Hepatocyte (in vitro differentiated cells): ENCODE measurements around the gene LMCD1. TPM values are rescaled to one million over a fixed set of nuclear protein-coding genes. Genes with fewer than 3 reads are reported as not detected.

Experiments used
- DNase-seq: peaks from one replicate; pipeline ENCODE4 v3.0.0-alpha.2; 2016; ENCODE audit warnings: low spot score
- H2AFZ ChIP-seq: fragments of 200-600 bp; sonication (generic); 2 replicates; pipeline ENCODE4 v1.6.0; 2016; ENCODE audit warnings: antibody characterized with exemption, mild to moderate bottlenecking
- H3K27ac ChIP-seq: fragments of 200-600 bp; sonication (generic); 2 replicates; pipeline ENCODE4 v1.5.1; 2016; ENCODE audit warnings: mild to moderate bottlenecking
- H3K27me3 ChIP-seq: fragments of 200-600 bp; sonication (generic); 2 replicates; pipeline ENCODE4 v1.6.1; 2016
- H3K36me3 ChIP-seq: fragments of 200-600 bp; sonication (generic); replicated peaks from 2 replicates; pipeline ENCODE4 v1.5.1; 2016; ENCODE audit warnings: low read depth; ENCODE audit not compliant: insufficient read depth
- H3K4me1 ChIP-seq: fragments of 200-600 bp; sonication (generic); 2 replicates; pipeline ENCODE4 v1.5.1; 2016; ENCODE audit warnings: mild to moderate bottlenecking, moderate library complexity; ENCODE audit not compliant: insufficient read depth
- H3K4me2 ChIP-seq: fragments of 200-600 bp; sonication (generic); 2 replicates; pipeline ENCODE4 v1.6.0; 2016
- H3K4me3 ChIP-seq: fragments of 200-600 bp; sonication (generic); 2 replicates; pipeline ENCODE4 v1.5.1; 2016; ENCODE audit warnings: mild to moderate bottlenecking
- H3K79me2 ChIP-seq: fragments of 200-600 bp; sonication (generic); 2 replicates; pipeline ENCODE4 v1.6.0; 2017; ENCODE audit warnings: mild to moderate bottlenecking
- H3K9me2 ChIP-seq: fragments of 200-600 bp; sonication (generic); replicated peaks from 2 replicates; pipeline ENCODE4 v1.6.0; 2017; ENCODE audit warnings: mild to moderate bottlenecking; ENCODE audit not compliant: insufficient read depth
- H3K9me3 ChIP-seq: fragments of 200-600 bp; sonication (generic); 2 replicates; pipeline ENCODE4 v1.5.1; 2016; ENCODE audit warnings: low read depth, mild to moderate bottlenecking
- H4K20me1 ChIP-seq: fragments of 200-600 bp; sonication (generic); 2 replicates; pipeline ENCODE4 v1.6.0; 2016; ENCODE audit warnings: mild to moderate bottlenecking; ENCODE audit not compliant: insufficient read depth, poor library complexity, severe bottlenecking
- CTCF ChIP-seq: fragments of 200-600 bp; sonication (generic); IDR thresholded peaks from 2 replicates; pipeline ENCODE4 v1.5.1; 2016; ENCODE audit warnings: antibody characterized with exemption, mild to moderate bottlenecking; ENCODE audit not compliant: poor library complexity
- EZH2 ChIP-seq: fragments of 200-600 bp; sonication (generic); IDR thresholded peaks from 2 replicates; pipeline ENCODE4 v1.6.1; 2016; ENCODE audit warnings: antibody characterized with exemption, mild to moderate bottlenecking, borderline replicate concordance
- EZH2phosphoT487 ChIP-seq: fragments of 200-600 bp; sonication (generic); IDR thresholded peaks from one replicate; pipeline ENCODE4 v1.6.1; 2018; ENCODE audit warnings: antibody characterized with exemption, mild to moderate bottlenecking, low read depth, moderate library complexity; ENCODE audit not compliant: unreplicated experiment, severe bottlenecking
- WGBS: methylation state at CpG from one replicate; pipeline ENCODE4 v1.1.6; 2016; ENCODE audit warnings: low lambda C conversion rate; ENCODE audit errors: missing lambda C conversion rate; 5-methylcytosine and 5-hydroxymethylcytosine counted together
- polyA plus RNA-seq: library from polyadenylated mRNA; unstranded; fragments of >200 nt; fragmentation: Nextera tagmentation; extraction: Ambion mirVana; gene quantifications from 2 replicates; pipeline ENCODE4 v1.2.1, GENCODE V29; 2016
- total RNA-seq: library from RNA; depleted of rRNA; stranded (reverse); fragments of >200 nt; gene quantifications from 2 replicates; pipeline ENCODE4 v1.2.3, GENCODE V29; 2014

LMCD1 gene
- total and polyA plus RNA-seq, 2 experiments from 2014 or later, result 195 to 347 TPM

GRCh38 chr3:8460815-8461456 lies 40.7 kb upstream of the LMCD1 start:
- no peak overlapping the region for H3K4me2 ChIP-seq
- no peaks in the 10 kb centered on the region for H3K36me3 ChIP-seq

GRCh38 chr3:8464668-8465067 lies 37.0 kb upstream of the LMCD1 start:
- Histone ChIP-seq H2AFZ (no peak overlapping the region), H3K27ac (no peak overlapping the region), H3K9me2 (no peaks in the 10 kb centered on the region), H3K4me3 (no peak overlapping the region), H3K36me3 (no peaks in the 10 kb centered on the region), H4K20me1 (no peaks in the 10 kb centered on the region), H3K79me2 (no peaks in the 10 kb centered on the region), H3K9me3 (no peaks in the 10 kb centered on the region), H3K27me3 (no peaks in the 10 kb centered on the region), H3K4me1 (no peaks in the 10 kb centered on the region), H3K4me2 (no peak overlapping the region)
- 88% methylated on average over 1 of the region's 1 CpG for WGBS
- no peak for TF ChIP-seq CTCF
- TF ChIP-seq EZH2, result no peak
- TF ChIP-seq EZH2phosphoT487, result no peak
- DNase-seq, result no peak

More at GRCh38 chr3:8460815-8461456, 40.7 kb upstream of the LMCD1 start:
- H3K4me3 ChIP-seq, result no peak overlapping the region
- H2AFZ ChIP-seq, result no peak overlapping the region
- no peak for TF ChIP-seq EZH2
- DNase-seq, result no peak
- no peaks in the 10 kb centered on the region for H3K9me3 ChIP-seq
- no peaks in the 10 kb centered on the region for H3K4me1 ChIP-seq
- H3K9me2 ChIP-seq, result no peaks in the 10 kb centered on the region
- 92% methylated on average over 3 of the region's 3 CpGs for WGBS
- no peaks in the 10 kb centered on the region for H3K27me3 ChIP-seq
- no peaks in the 10 kb centered on the region for H4K20me1 ChIP-seq
- H3K27ac ChIP-seq, result no peak overlapping the region
- H3K79me2 ChIP-seq, result no peaks in the 10 kb centered on the region

GRCh38 chr3:8466526-8466925 lies 35.1 kb upstream of the LMCD1 start:
- no peaks in the 10 kb centered on the region for H3K9me3 ChIP-seq

More at GRCh38 chr3:8466526-8466925, 35.1 kb upstream of the LMCD1 start:
- H3K79me2 ChIP-seq, result no peaks in the 10 kb centered on the region
- no peak overlapping the region for H3K4me2 ChIP-seq
- no peak overlapping the region for H3K4me3 ChIP-seq
- no peak overlapping the region for H2AFZ ChIP-seq
- no peaks in the 10 kb centered on the region for H3K36me3 ChIP-seq
- H3K4me1 ChIP-seq, result no peaks in the 10 kb centered on the region
- H4K20me1 ChIP-seq, result no peaks in the 10 kb centered on the region
- no peak for DNase-seq
- H3K27ac ChIP-seq, result no peak overlapping the region
- H3K27me3 ChIP-seq, result no peaks in the 10 kb centered on the region
- TF ChIP-seq EZH2phosphoT487 (no peak), CTCF (no peak), EZH2 (no peak)
- WGBS, result 64% methylated on average over 1 of the region's 1 CpG
- H3K9me2 ChIP-seq, result no peaks in the 10 kb centered on the region
